Measurements from ENCODE around the gene APOF. TPM values are rescaled to one million over a fixed set of nuclear protein-coding genes. Genes with fewer than 3 reads are reported as not detected.
"Not testable (repeated sequence)": the region's sequence is repeated elsewhere in the genome, so short reads cannot be mapped to it uniquely, and the experiment has no call there.

Gene APOF
- total and polyA plus RNA-seq, 5 experiments from 2014 or later = not detected

DNA sequence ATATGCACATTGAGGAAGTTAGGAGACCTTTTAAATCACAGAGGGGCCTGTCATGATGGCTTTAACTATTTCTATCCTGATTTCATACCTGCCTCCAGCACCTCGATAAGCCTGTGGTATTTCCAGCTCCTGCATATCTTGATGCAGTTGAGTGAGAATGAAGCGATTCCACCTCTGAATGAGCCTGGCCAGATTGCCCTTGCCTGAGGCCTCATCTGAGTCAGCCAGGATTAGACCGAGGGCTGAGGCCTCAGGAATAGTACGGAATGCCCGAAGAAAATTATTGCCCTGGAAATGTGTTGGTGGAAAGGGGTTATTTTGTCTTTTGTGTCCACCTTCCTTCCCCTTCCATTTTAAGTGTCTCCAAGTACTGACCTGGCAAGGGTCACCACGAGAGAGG is 38.5 kb downstream of the APOF start:
- Mint-ChIP-seq H3K27ac (peak overlapping the region in 2 of 10 donors; percentile 26 to 45), H3K36me3 (peaks cover 13 to 80% (median 25%) of the 10 kb centered on the region in 3 donors), H3K9me3 (no peaks in the 10 kb centered on the region), H3K27me3 (no peaks in the 10 kb centered on the region), H3K4me1 (peaks cover 0 to 2% (median 0%) of the 10 kb centered on the region in 4 donors), H3K4me3 (no peak overlapping the region)
- POLR2A ChIA-PET = no interaction called here
- DNase-seq (no peak), ATAC-seq (no peak)

GRCh38 chr12:56321610-56322009 is 41.0 kb downstream of the APOF start:
- H3K27me3 Mint-ChIP-seq, H3K27ac Mint-ChIP-seq, H3K4me3 Mint-ChIP-seq, H3K4me1 Mint-ChIP-seq, H3K9me3 Mint-ChIP-seq, ATAC-seq, DNase-seq: not testable (repeated sequence)
- peaks cover 13 to 69% (median 21%) of the 10 kb centered on the region in 3 donors for H3K36me3 Mint-ChIP-seq
- POLR2A ChIA-PET = interaction anchor here (0.6 to 2.2 kb wide), 3 partner anchors 11 to 346 kb away, joined by 4 to 7 read pairs (median 5); partner anchors contain the start of gene IL23A

DNA sequence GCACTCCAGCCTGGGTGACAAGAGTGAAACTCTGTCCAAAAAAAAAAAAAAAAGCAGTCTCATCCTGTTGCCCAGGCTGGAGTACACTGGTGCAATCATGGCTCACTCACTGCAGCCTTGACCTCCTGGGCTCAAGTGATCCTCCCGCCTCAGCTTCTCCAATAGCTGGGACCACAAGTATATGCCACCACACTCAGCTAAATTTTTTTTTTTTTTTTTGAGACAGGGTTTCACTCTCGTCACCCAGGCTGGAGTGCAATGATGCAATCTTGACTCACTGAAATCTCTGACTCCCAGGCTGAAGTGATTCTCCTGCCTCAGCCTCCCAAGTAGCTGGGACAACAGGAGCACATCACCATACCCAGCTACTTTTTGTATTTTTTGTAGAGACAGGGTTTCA is 41.6 kb downstream of the APOF start:
- no peaks in the 10 kb centered on the region for H3K27me3 Mint-ChIP-seq
- no peak for ATAC-seq
- POLR2A ChIA-PET = interaction anchor here (0.6 to 2.2 kb wide), 5 partner anchors 11 to 345 kb away, joined by 4 to 7 read pairs (median 5); partner anchors contain the start of gene IL23A
- peaks cover 8 to 63% (median 21%) of the 10 kb centered on the region in 3 donors for H3K36me3 Mint-ChIP-seq
- DNase-seq = no peak
- no peak overlapping the region for H3K4me3 Mint-ChIP-seq
- no peaks in the 10 kb centered on the region for H3K9me3 Mint-ChIP-seq
- no peak overlapping the region for H3K27ac Mint-ChIP-seq
- H3K4me1 Mint-ChIP-seq = peaks cover 0 to 4% (median 2%) of the 10 kb centered on the region in 4 donors

DNA sequence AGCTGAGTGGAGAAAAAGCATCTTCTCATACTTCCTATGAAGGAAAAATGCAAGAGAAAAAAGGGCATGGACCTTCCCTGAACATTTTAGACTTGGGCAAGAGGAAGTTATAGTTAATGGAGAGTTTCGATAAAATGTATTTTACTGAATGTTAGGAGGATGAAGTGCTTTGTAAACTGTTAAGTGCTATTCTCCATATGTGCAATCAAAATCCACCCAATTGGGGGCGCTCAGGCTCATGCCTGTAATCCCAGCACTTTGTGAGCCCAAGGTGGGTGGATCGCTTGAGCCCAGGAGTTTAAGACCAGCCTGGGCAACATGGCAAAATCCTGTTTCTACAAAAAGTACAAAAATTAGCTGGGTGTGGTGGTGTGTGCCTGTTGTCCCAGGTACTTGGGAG is 45.0 kb downstream of the APOF start:
- Mint-ChIP-seq H3K27ac (peak overlapping the region in 5 of 10 donors; percentile 2 to 63 (median 40)), H3K9me3 (no peaks in the 10 kb centered on the region), H3K27me3 (no peaks in the 10 kb centered on the region), H3K4me3 (peak overlapping the region in 1 of 10 donors; percentile 48), H3K36me3 (peaks cover 0 to 44% (median 0%) of the 10 kb centered on the region in 3 donors), H3K4me1 (peaks cover 5 to 18% (median 17%) of the 10 kb centered on the region in 4 donors)
- no peak for DNase-seq
- ATAC-seq = no peak
- POLR2A ChIA-PET = interaction anchor here (0.6 to 4.0 kb wide), 4 partner anchors 12 to 41 kb away, joined by 6 to 53 read pairs (median 18); partner anchors contain the start of genes PAN2 and STAT2

DNA sequence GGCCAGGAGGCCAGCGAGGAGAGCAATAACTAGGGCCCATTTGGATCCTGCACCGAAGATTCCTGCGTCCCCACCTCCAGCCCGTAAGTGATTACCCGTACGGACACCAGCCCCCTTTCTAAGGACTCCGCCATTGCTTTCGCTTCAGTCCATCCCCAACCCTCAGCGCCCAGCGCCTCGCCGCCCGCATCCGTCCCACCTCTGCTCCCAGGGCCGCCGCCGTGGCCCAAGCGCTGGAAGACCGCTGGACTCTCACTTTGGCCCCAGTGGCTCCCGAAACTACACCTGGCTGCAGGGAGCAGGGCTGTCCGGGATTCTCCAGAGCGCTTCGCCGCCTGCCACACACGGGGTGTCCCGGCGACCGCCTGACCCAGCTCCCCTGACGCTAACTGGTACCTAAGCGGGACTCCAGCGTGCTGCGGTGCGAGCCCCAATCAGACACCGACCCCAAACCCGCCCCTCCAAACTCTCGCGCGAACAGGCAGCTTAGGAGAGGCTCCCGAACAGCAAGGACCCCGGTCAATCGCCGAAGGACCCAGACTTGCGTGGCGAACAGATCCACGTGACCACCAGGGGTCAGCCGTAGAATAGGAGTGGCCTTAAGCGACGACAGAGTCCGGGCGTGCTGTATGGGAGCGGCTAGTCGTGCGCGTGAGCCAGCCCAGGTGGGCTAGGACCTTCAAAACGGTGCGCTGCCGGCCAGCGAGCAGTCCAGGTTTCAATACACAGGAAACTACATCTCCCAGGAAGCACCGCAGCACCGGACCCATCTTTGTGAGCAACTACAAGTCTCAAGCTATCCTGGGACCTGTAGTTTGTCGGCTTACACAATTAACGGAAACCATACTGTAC is 46.8 kb downstream of the APOF start, which contains the start of gene CNPY2:
Gene CNPY2 (minus strand): TSS at position 367 of the 852 bp plus-strand sequence. CDS start 771 bp downstream, outside the sequence.
- H3K4me3 Mint-ChIP-seq = peak within 1 kb of the TSS; percentile 95 to 100 (median 98)
- POLR2A ChIA-PET = interaction anchor here (0.7 to 4.0 kb wide), 28 partner anchors 9 to 498 kb away, joined by 3 to 53 read pairs (median 6); partner anchors contain the start of genes ANKRD52, COQ10A, IL23A and MYL6B
- no peaks in the 10 kb centered on the region for H3K9me3 Mint-ChIP-seq
- peak; percentile 92 for ATAC-seq
- H3K27me3 Mint-ChIP-seq = no peaks in the 10 kb centered on the region
- H3K4me1 Mint-ChIP-seq = peaks cover 5 to 18% (median 17%) of the 10 kb centered on the region in 4 donors
- H3K27ac Mint-ChIP-seq = peak within 1 kb of the TSS; percentile 96 to 100 (median 98)
- DNase-seq = peak; percentile 86 to 98 (median 93)
- peaks cover 0 to 43% (median 0%) of the 10 kb centered on the region in 3 donors for H3K36me3 Mint-ChIP-seq

DNA sequence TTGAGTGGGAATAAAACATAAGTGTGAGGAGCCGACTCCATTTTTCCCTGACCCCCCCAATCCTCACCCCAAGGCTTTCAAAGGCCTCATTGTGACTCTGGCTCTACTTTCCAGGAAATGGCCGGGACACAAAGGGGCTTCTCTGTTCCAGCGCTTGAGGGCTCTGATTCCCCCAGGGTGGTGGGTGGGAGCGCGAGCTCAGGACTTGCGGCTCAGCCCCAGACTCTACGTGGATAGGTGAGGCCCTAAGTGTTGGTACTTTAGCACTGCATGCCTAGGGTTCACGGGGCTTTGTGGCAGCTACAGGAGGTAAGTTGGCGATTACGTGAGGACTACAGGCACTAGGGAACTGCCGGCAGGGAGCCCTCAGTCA is 47.4 kb downstream of the APOF start:
- peak overlapping the region; percentile 96 to 100 (median 98) for H3K27ac Mint-ChIP-seq
- ATAC-seq = peak in 1 of 2 donors; percentile 2
- no peaks in the 10 kb centered on the region for H3K27me3 Mint-ChIP-seq
- peaks cover 0 to 46% (median 0%) of the 10 kb centered on the region in 3 donors for H3K36me3 Mint-ChIP-seq
- H3K9me3 Mint-ChIP-seq = no peaks in the 10 kb centered on the region
- POLR2A ChIA-PET = interaction anchor here (0.7 to 4.0 kb wide), 25 partner anchors 10 to 342 kb away, joined by 3 to 53 read pairs (median 8); partner anchors contain the start of genes ANKRD52, COQ10A, IL23A and MYL6B
- H3K4me1 Mint-ChIP-seq = peaks cover 5 to 18% (median 17%) of the 10 kb centered on the region in 4 donors
- peak overlapping the region; percentile 95 to 100 (median 98) for H3K4me3 Mint-ChIP-seq
- DNase-seq = peak in 2 of 10 donors; percentile 13 to 20

DNA sequence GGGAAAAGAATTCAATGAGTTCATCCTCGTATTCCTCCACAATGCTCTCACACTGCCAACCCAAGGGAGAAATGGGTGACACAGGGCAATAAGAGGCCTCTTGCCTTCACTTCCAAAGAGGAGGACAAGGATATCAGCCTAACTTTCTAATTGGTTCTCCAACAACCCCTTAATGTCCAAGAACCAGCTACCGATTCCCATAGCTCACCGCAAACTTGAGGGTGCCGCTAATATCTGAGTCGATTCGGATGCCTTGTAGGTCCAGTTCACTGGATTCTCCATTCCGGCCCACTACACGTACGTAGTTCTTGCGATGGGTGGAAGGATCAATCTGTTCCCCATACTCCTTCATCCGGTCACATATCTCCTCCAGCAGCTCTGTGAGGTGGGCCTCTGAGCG is 51.7 kb downstream of the APOF start:
- POLR2A ChIA-PET = interaction anchor here (0.6 kb wide), 1 partner anchor 141 kb away, joined by 3 read pairs; no protein-coding TSS in a partner anchor
- Mint-ChIP-seq H3K4me3 (no peak overlapping the region), H3K36me3 (peaks cover 0 to 54% (median 2%) of the 10 kb centered on the region in 3 donors), H3K27ac (peak overlapping the region in 2 of 10 donors; percentile 44 to 67), H3K4me1 (peaks cover 7 to 16% (median 15%) of the 10 kb centered on the region in 4 donors), H3K27me3 (no peaks in the 10 kb centered on the region), H3K9me3 (no peaks in the 10 kb centered on the region)
- no peak for ATAC-seq
- DNase-seq = no peak

Other genes with a start within 250 kb of the APOF start
- 1,000 to 10,000 TPM; 5,098 to 5,261 TPM for gene RPL41, start 246.2 kb downstream of the APOF start, total RNA-seq
- over 10,000 TPM in 1 of 3 donors, 1,000 to 10,000 TPM in 2; 8,782 to 10,436 (median 9,902) TPM for gene RPL41, start 246.2 kb downstream of the APOF start, polyA plus RNA-seq
- 10 to 100 TPM; 15.1 to 15.9 TPM for gene ZC3H10, start 244.6 kb downstream of the APOF start, total RNA-seq
- gene ZC3H10, start 244.6 kb downstream of the APOF start, polyA plus RNA-seq = 1 to 10 TPM; 1.3 to 2.5 (median 1.8) TPM
- gene ESYT1, start 234.6 kb downstream of the APOF start, total RNA-seq = 100 to 1,000 TPM; 257 to 270 TPM
- gene ESYT1, start 234.6 kb downstream of the APOF start, polyA plus RNA-seq = 100 to 1,000 TPM; 354 to 433 (median 357) TPM
- 1 to 10 TPM; 3.5 to 5.9 TPM for gene MYL6B, start 210.3 kb downstream of the APOF start, total RNA-seq
- gene MYL6B, start 210.3 kb downstream of the APOF start, polyA plus RNA-seq = 1 to 10 TPM; 3.4 to 4.0 (median 3.8) TPM
- gene MYL6, start 204.5 kb downstream of the APOF start, total RNA-seq = 100 to 1,000 TPM; 421 to 448 TPM
- gene MYL6, start 204.5 kb downstream of the APOF start, polyA plus RNA-seq = 1,000 to 10,000 TPM; 1,813 to 2,533 (median 2,044) TPM
- 100 to 1,000 TPM; 189 to 197 TPM for gene SMARCC2, start 173.4 kb downstream of the APOF start, total RNA-seq
- 10 to 100 TPM; 46.3 to 70.4 (median 54.1) TPM for gene SMARCC2, start 173.4 kb downstream of the APOF start, polyA plus RNA-seq
- 10 to 100 TPM; 34.2 to 35.0 TPM for gene RNF41, start 140.9 kb downstream of the APOF start, total RNA-seq
- 10 to 100 TPM; 35.7 to 45.1 (median 41.8) TPM for gene RNF41, start 140.9 kb downstream of the APOF start, polyA plus RNA-seq
- 10 to 100 TPM; 10.8 to 13.3 TPM for gene NABP2, start 138.5 kb downstream of the APOF start, total RNA-seq
- 1 to 10 TPM; 3.5 to 3.9 (median 3.7) TPM for gene NABP2, start 138.5 kb downstream of the APOF start, polyA plus RNA-seq
- not detected for gene SLC39A5, start 132.8 kb downstream of the APOF start, total RNA-seq
- not detected for gene SLC39A5, start 132.8 kb downstream of the APOF start, polyA plus RNA-seq
- 10 to 100 TPM; 34.5 to 43.9 TPM for gene ANKRD52, start 104.5 kb downstream of the APOF start, total RNA-seq
- gene ANKRD52, start 104.5 kb downstream of the APOF start, polyA plus RNA-seq = 10 to 100 TPM in 1 of 3 donors, 1 to 10 TPM in 2; 7.5 to 11.5 (median 7.9) TPM
- gene COQ10A, start 95.9 kb downstream of the APOF start, total RNA-seq = 10 to 100 TPM; 37.7 to 39.0 TPM
- 10 to 100 TPM in 1 of 3 donors, 1 to 10 TPM in 2; 7.4 to 15.7 (median 9.6) TPM for gene COQ10A, start 95.9 kb downstream of the APOF start, polyA plus RNA-seq
- 100 to 1,000 TPM; 115 to 127 TPM for gene CS, start 62.5 kb downstream of the APOF start, total RNA-seq
- gene CS, start 62.5 kb downstream of the APOF start, polyA plus RNA-seq = 10 to 100 TPM; 48.3 to 68.8 (median 50.2) TPM
- gene CNPY2, start 46.9 kb downstream of the APOF start, total RNA-seq = 10 to 100 TPM; 79.9 to 85.6 TPM
- 100 to 1,000 TPM; 173 to 196 (median 179) TPM for gene CNPY2, start 46.9 kb downstream of the APOF start, polyA plus RNA-seq
- 100 to 1,000 TPM; 210 to 216 TPM for gene PAN2, start 28.9 kb downstream of the APOF start, total RNA-seq
- gene PAN2, start 28.9 kb downstream of the APOF start, polyA plus RNA-seq = 10 to 100 TPM; 10.5 to 11.9 (median 11.0) TPM
- gene IL23A, start 24.0 kb downstream of the APOF start, total RNA-seq = 10 to 100 TPM; 32.4 to 35.3 TPM
- gene IL23A, start 24.0 kb downstream of the APOF start, polyA plus RNA-seq = 10 to 100 TPM; 12.3 to 16.6 (median 16.2) TPM
- 100 to 1,000 TPM; 161 to 165 TPM for gene STAT2, start 2.8 kb downstream of the APOF start, total RNA-seq
- gene STAT2, start 2.8 kb downstream of the APOF start, polyA plus RNA-seq = 10 to 100 TPM; 61.7 to 68.1 (median 64.5) TPM
- gene TIMELESS, start 86.6 kb upstream of the APOF start, total RNA-seq = 1 to 10 TPM; 5.5 to 5.8 TPM
- gene TIMELESS, start 86.6 kb upstream of the APOF start, polyA plus RNA-seq = 1 to 10 TPM; 3.3 to 4.2 (median 3.5) TPM
- not detected for gene MIP, start 91.8 kb upstream of the APOF start, total RNA-seq
- gene MIP, start 91.8 kb upstream of the APOF start, polyA plus RNA-seq = not detected
- 1 to 10 TPM; 9.0 to 9.4 TPM for gene SPRYD4, start 105.7 kb upstream of the APOF start, total RNA-seq
- 1 to 10 TPM; 1.3 to 1.6 (median 1.4) TPM for gene SPRYD4, start 105.7 kb upstream of the APOF start, polyA plus RNA-seq
- 10 to 100 TPM; 10.9 to 11.5 TPM for gene GLS2, start 125.3 kb upstream of the APOF start, total RNA-seq
- 1 to 10 TPM; 3.2 to 6.5 (median 6.4) TPM for gene GLS2, start 125.3 kb upstream of the APOF start, polyA plus RNA-seq
- gene RBMS2, start 159.0 kb upstream of the APOF start, total RNA-seq = 1 to 10 TPM; 4.1 to 4.7 TPM
- gene RBMS2, start 159.0 kb upstream of the APOF start, polyA plus RNA-seq = 1 to 10 TPM; 1.2 to 6.2 (median 2.2) TPM